GM18526 (cell line): ENCODE measurements around the gene GSTT4.

Source experiments
- POLR2A ChIP-seq: IDR thresholded peaks from 3 replicates; pipeline ENCODE4 v1.6.1; 2011; ENCODE audit not compliant: insufficient read length; ENCODE audit errors: extremely low read depth

Gene GSTT4

DNA sequence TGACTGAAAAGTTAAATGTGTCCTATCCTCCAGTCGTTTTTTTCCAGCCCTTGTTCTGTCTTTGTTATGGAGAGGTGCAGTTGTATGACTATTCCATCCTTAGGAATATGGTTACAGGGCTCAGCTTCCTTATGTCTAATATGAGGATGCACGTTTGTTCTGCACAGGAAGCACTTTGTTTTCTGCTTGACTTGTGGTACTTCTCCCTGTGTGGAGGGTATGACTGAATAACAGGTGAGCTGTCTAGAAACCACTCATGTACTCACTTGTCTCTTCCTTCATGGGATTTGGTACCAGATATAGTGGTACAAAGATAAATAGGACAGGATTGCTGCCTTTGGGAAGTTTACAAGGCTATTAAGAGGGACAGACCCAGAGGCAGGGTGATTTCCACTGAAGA, 23.3 kb upstream of the GSTT4 start:
- no peak for TF ChIP-seq POLR2A

DNA sequence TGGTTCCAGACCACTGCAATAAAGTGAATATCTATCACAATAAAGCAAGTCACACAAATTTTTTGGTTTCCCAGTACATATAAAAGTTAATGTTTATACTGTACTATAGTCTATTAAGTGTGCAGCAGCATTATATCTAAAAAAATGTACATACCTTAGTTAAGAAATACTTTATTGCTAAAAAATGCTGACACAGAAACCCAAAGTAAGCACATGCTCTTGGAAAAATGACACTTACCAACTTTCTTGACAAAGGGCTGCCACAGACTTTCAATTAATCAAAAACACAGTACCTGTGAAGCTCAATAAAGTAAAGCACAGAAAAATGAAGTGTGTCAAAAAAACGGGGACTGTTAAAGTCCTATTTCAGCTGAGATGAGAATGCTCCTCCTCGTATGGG, 22.7 kb upstream of the GSTT4 start:
- TF ChIP-seq POLR2A = no peak

DNA sequence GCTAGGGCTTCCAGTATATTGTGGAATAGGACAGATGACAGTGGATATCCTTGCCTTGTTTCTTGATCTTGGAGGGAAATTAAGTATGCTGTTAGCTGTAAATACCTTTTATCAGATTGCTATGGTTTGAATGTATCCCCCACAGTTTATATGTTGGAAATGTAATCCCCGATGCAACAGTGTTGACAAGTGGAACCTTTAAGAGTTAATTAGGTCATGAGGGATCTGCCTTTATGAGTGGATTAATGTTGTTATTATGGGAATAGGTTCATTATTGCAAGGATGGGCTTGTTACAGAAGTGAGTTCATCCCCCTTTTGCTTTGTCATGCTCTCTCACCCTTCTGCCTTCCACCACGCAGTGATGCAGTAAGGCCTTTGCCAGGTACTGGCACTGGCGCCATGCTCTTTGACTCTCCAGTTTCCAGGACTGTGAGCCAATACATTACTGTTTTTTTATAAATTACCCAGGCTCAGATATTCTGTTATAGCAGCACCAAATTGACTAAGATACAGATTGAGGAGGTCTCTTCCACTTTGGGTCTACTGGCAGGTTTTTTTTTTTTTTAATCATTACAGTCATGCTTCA, 22.2 kb upstream of the GSTT4 start:
- no peak for TF ChIP-seq POLR2A

DNA sequence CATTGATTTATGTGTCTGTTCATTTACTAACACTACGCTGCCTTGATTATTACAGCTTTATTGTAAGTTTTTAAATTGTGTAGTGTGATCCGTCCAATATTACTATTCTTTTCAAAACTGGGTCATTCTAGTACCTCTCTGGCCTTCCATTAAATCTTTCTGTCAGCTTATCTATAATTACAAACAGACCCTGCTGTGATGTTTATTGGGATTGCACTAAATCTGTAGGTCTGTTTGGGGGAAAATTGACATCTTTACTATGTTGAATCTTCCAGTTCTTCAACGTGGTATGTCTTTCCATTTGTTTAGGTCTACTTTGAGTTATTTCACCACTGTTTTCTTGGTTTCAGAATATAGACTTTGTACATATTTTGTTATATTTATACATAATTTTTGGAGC, 21.5 kb upstream of the GSTT4 start:
- TF ChIP-seq POLR2A = no peak

DNA sequence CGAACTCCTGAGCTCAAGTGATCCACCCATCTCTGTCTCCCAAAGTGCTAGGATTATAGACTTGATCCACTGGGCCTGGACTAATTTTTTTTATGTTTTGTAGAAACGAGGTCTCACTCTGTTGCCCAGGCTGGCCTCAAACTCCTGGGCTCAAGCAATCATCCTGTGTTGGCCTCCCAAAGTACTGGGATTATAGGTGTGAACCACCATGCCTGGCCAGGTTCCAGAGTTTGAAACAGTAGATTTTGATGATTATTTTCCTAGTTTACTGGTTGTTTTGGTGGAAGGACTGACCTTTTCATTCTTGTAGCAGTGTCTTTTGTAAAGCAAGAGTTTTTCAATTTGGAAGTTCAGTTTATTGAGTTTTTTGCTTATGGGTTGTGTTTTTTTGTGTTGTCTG, 20.8 kb upstream of the GSTT4 start:
- TF ChIP-seq POLR2A = no peak

DNA sequence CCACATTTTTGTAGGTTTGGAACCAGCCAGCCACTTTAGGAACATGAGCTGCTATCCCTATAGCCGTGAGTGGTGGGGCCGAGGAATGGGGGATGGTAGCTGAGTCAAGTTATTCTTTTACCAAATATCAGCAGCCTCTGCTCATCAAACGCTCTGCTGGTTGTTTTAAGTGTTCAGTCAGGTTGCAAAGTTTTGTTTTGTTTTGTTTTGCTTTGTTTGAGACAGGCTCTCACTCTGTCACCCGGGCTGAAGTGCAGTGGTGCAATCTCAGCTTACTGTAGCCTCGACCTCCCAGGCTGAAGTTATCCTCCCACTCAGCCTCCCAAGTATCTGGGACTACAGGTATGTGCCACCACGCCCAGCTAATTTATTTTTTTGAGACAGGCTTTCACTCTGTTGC, 20.2 kb upstream of the GSTT4 start:
- TF ChIP-seq POLR2A = no peak

DNA sequence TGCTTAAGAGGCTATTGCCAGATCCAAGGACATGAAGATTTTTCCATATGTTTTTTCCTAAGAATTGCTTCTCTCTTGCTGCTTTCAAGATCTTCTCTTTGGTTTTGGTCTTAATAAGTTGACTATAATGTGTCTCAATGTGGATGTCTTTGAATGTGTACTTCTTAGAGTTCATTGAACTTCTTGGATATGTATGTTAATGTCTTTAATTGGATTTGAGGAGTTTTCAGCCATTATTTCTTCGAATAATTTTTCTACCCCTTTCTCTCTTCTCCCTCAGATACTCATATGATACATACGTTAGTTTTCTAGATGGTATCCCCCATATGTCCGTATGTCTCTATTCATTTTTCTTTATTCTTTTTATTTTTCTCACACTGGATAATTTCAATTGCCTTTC, 19.1 kb upstream of the GSTT4 start:
- no peak for TF ChIP-seq POLR2A

DNA sequence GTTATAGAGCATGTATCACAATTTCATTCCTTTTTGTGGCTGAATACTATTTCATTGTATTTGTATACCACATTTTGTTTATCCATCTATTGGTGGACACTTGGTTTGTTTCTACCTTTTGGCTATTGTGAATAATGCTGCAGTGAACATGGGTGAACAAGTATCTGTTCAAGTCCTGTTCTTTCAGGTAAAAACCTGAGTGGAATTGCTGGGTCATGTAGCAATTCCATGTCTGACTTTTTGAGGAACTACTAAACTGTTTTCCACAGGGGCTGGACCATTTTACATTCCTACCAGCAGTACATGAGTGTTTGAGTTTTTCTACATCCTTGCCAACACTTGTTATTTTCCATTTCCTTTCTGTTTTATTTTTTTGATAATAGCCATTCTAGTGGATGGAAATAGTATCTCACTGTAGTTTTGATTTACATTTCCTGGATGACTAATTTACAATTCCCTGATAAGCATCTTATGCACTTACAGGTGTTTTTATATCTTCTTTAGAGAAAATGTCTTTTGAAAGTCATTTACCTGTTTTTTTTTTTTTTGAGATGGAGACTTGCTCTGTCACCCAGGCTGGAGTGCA, 18.0 kb upstream of the GSTT4 start:
- TF ChIP-seq POLR2A = no peak

DNA sequence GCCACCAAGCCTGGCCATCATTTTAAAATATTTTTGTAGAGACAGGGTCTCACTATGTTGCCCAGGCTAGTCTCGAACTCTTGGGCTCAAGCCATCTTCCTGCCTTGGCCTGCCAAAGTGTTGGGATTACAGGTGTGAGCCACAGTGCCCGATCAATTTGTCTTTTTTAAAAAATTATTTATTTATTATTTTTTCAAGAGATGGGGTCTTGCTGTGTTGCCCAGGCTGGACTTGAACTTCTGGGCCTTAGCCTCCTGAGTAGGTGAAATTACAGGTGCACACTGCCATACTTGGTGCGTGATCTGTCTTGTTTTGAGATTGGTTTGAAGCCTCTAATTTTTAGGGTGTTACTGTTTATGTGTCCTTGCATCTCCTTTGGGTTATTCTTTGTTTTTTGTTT, 16.1 kb upstream of the GSTT4 start:
- no peak for TF ChIP-seq POLR2A

DNA sequence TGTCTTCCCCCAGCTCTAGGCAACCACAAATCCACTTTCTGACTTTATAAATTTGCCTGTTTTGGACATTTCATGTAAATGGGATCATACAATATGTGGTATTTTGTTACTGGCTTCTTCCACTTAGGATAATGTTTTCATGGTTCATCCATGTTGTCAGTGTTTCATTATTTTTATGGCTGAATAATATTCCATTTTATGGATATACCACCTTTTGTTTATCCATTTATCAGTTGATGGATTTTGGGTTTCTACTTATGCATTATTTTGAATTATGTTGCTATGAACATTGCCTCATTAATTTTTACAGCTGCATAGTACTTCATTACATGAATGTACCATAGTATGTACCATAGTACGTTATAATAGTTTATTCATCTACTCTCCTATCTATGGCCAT, 10.9 kb upstream of the GSTT4 start:
- TF ChIP-seq POLR2A = no peak

DNA sequence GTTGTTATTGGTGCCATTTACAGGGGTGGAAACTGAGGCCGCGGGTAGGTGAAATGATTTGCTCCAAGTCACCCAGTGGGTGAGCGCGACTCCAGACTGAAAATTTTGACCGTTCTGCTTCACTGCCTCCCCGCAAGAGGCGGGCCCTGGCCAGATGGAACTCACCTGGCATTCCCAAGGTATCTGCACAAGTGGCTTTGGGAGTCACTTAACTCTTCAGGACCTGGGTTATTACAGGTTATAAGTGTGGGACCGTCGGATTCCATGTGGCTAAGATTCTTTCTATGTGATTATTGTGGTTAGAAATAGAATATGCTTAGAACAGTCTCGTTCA, 6.4 kb upstream of the GSTT4 start:
- no peak for TF ChIP-seq POLR2A

DNA sequence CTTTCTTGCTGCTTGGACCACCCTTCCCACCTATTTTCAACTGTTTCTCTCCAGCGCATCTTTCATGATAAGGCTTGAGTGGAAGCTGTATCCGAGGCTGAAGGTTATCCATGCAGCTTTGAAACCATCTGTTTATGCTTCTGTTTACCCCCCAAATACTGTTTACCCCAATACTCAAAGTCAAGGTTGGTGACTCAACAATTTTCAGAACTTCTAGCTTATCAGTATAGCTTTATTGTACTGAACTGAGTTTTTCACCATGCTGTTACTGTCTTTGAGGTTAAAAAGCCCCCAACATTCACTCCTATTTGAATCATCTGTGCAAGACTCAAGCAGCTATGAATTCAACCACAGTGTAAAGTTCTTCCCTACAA, 4.8 kb upstream of the GSTT4 start:
- no peak for TF ChIP-seq POLR2A

DNA sequence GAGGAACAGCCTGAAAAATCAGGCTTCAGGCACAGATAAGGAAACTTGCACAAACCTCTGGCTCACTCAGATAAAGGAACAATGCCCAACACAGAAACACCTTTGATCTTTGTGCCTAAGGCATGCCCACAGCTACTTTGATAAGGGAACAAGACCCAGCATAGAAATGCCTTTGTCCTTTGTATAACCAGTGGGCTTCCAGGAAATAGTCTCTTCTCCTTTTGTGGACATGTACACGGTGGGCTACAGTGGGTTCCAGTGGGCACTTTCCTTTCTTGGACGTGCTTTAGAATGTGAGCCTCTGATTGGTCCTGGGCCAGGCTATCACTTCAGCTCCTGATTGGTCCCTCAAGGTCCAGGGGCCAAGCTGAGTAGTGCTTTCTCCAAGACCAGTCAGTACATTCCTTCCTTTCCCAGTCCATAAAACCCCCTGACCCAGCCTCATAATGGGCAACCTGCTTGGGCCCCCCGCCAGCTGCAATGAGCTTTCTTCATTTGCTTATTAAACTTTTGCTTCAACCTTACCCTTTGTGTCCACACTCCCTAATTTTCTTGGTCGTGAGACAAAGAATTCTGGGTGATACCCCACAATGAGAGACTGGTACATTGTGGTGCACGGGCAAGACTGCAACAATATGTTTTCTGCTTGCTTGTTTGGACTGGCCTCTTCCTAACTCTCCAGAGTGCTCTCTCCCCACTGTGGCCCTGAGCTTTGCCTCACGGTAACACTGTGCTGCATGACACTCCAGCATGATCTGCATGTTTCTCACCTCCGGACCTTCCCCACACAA, 4.2 kb upstream of the GSTT4 start:
- no peak for TF ChIP-seq POLR2A

DNA sequence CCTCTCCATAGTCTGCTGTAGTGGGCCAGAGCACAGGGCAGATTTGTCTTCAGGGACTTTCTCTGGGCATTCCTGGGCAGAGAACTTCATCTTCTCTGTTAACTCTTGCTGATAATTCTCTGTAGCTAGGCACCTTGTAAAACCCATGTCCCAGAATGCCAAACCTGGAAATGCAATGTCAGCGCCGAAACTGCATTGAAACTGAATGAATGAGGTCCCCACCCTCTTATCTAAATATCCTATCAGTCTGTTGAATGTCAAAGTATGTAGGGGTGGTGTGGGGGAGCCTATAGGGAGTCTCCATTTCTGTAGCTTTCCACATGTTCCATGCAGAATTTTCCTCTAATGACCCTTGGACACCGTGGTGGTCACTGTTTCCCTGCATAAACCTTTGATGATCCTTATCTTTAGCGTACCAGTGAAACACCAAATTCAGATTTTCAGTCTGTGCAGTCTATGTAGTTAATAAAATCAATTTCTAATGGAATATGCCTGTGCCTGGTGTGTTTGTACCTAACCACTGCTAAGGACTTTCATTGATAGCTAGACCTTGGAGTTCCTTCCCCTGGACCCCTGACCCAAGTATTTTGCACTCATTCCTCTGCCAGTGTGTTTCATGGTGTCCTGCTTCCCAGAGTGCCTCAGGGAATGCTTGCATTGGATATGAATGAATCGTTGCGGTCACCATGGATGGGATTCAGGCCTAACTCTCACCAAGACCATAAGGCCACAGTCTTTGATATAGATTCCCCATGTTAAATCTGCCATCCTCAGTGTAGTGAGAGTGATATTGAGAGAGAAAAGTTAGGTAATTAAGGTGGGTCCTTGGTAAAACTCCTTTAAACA, 3.4 kb upstream of the GSTT4 start:
- TF ChIP-seq POLR2A = no peak

DNA sequence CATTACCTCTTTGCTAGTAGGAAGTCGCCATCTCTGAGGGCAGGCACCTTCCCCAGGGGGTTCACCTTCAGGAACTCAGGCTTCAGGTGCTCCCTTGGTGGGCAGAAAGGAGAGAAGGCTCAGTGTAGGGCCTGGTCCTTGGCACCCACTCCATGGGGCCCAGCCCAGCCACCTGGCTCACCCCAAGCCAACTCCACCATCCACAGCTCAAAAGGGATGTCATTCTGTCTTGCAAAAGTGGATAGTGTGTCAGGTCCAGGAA, 2.7 kb upstream of the GSTT4 start:
- TF ChIP-seq POLR2A = no peak
